ENCODE measurements around the gene ALG12.

ALG12 gene

DNA sequence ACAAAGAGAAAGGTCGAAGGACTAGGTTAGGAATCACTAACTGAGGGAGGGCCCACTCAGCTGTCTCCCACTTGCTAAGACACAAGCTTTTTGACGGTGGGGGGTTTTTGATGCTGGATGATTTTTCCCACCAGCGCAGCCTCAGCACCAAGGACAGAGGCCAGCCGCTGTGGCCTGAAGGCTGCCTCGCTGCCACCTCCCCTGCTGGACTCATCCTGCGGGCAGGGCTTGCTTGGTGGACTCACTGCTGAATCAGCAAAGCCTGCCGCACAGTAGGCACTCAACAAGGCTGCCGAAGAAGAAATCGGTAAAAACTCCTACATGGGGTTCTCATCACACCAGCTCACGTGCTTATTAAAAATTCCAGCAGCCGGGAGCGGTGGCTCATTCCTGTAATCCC lies 2.6 kb downstream of the ALG12 start:
- no peak overlapping the region for H3K27ac ChIP-seq
- no peak for DNase-seq (ENCODE audit: low read depth, low spot score)

DNA sequence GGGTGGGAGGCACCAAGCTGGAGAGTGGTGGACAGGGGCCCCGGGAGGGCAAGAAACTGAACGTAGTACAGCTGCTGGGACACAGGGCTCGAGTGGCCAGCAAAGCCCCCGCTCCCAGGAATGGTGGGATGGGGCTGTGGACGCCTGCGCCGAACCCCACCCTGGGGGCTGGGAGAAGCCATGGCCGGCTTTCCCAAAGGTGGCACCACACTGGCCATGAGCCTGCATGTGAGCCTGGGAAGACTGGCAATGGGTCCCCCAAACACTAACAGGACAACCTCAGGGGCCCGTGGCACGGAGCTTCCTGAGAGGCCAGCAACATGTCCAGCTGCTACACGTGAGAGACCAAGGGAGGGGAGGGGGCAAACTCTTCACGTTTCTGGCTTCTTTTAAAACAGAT lies 4.0 kb downstream of the ALG12 start:
- no peak overlapping the region for H3K27ac ChIP-seq
- no peak for DNase-seq (ENCODE audit: low read depth, low spot score)

- H3K27ac ChIP-seq = no peak overlapping the region
- DNase-seq (ENCODE audit: low read depth, low spot score) = no peak
These were observed 4.8 kb downstream of the ALG12 start for GRCh38 chr22:49913446-49913845.

- no peak for DNase-seq (ENCODE audit: low read depth, low spot score)
- H3K27ac ChIP-seq = no peak overlapping the region
These were observed 5.2 kb downstream of the ALG12 start for GRCh38 chr22:49913026-49913425.

GRCh38 chr22:49911881-49912625 lies 6.2 kb downstream of the ALG12 start:
- no peak overlapping the region for H3K27ac ChIP-seq
- no peak for DNase-seq (ENCODE audit: low read depth, low spot score)

DNA sequence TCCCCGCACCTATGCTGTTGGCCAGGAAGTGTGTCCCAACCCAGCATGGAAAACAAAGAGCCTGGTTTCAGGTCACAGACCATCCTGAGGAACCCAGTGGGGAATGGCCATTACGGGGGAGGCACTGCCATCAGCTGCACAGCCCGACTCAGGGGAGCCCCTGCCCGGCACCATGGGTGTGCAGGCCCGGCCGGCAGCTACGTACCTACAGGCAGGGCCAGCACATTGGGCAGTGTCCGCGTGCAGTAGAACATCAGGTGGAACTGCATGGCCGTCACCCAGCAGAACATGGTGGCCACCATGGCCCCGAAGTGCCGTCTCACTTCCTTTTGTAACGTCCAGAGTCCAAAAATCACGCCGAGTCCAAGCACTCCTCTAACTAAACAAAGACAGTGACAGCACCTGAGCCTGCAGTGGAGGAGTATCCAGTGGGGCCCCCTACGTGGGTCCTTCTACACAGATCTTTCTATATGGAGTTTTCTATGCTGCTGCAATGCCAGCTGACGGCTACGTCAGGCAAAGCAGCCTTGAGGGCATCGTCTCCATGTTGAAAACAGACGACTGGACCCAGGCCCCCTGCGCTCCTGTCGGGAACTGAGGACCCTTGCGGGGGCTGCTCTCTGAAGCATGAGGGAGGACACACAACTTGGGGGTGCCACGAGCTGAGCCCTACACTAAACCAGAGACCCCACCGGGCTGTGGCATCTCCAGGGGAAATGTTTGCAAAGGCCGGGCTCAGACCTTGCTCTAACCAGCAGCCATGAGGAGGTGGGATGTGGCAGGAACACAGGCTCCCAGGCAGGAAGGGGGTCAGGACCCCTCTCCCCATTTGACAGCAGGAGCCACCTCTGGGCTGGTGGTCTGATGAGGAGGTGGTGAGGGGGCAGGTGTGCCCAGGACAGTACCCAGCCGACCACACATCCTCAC lies 7.7 kb downstream of the ALG12 start:
- no peak for DNase-seq (ENCODE audit: low read depth, low spot score)
- H3K27ac ChIP-seq = no peak overlapping the region

DNA sequence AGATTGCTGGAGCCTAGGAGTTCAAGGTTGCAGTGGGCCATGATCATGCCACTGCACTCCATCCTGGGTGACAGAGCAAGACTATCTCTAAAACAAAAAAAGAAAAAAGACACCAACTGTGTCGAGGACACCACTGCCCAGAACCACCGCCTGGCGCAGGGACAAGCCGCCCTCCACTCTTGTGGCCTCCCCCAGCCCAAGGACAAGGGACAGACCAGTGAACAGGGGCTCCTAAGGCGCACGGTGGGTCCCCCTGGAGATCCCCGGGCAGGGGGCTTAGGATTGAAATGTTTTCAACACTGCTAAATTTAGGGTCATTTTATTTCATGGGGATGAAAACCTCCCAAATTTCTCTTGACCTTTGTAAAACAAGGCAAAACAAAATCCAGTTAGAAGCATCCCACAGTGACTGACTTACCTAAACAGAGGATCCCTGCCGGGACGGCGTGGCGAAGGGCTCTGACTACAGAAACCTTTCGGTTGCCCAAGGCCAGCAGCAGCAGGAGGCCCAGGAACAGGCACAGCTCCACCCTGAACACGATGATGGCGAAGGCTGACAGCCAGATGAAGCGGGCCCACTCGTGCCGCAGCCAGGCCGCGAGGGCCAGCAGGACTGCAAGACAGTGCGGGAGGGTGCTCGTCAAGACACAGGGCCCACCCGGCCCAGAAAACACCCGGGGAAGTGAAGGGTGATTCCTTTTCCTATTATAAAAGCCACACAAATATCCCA lies 8.6 kb downstream of the ALG12 start:
- H3K27ac ChIP-seq = no peak overlapping the region
- DNase-seq (ENCODE audit: low read depth, low spot score) = no peak

- no peak overlapping the region for H3K27ac ChIP-seq
- DNase-seq (ENCODE audit: low read depth, low spot score) = no peak
These were observed 10.4 kb downstream of the ALG12 start for GRCh38 chr22:49907807-49908206.

DNA sequence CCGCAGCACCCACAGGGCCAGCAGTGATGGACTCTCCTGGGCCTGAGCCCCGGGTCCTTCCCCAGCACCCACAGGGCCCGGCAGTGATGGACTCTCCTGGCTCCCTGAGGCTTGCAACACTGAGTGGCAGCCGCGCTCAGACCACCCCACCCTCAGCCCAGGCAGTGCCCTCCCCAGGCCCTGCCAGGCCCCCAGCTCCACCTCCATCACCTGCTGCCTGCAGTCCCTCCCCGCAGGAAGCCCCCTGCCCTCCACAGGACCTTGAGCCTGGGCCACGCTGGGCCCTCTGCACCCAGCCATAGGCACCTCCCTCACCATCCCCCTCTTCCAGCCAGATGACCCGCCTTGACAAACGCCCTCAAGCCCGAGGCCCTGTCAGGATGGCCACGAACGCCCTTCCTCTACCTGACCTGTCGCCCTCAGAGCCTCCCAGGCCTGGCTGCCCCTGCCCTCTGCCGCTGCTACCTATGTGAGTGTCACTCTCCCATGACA lies 11.4 kb downstream of the ALG12 start:
- DNase-seq (ENCODE audit: low read depth, low spot score) = no peak
- H3K27ac ChIP-seq = no peak overlapping the region

DNA sequence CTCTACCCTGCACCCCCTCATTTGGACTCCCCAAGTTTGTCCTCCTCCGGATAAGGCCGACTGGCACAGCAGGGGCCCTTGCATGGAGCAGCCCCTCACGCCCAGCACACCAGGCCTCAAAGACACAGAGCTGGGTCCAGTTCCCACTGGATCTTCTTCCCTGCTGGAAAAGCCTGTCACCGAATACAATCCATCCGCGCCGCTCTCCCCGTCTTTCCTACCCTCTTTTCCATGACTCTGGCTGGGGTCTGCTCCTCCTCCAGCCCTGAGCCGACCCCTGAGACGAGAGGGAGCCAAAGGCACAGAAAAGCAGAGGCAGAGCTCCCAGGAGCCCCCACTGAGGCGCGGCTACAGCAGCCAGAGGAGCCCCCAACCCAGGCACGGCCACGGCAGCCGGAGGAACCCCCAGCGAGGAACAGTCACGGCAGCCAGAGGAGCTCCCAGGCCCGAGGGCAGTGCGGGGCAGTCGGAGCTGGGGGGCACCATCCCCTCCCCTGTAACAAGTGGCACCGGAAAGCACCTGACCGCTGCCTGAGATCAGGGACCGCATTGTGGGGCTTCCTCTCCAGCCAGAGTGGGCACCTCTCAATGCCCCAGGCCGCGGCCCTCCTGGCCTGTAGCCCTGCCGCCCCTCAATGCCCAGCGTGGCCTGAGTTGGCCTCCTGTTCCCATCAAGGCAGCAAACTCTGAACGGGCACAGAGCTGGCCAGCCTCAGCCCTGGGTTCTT lies 12.0 kb downstream of the ALG12 start:
- no peak for DNase-seq (ENCODE audit: low read depth, low spot score)
- H3K27ac ChIP-seq = no peak overlapping the region

DNA sequence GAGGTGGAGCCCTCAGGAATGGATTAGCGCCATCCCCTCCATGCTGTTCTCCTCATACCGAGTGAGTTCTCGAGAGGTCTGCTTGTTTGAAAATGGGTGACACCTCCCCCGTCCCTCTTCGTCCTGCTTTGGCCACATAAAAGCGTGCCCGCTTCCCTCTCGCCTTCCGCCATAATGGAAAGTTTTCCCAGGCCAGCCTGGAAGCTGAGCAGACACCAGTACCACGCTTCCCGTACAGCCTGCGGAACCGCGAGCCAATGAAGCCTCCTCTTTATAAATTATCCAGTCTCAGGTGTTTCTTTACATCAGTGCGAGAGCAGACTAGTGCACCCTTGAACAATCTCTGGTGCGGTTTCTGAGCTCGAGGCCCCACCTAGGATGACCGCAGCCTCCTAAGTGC lies 12.8 kb downstream of the ALG12 start:
- no peak overlapping the region for H3K27ac ChIP-seq
- DNase-seq (ENCODE audit: low read depth, low spot score) = no peak

- no peak overlapping the region for H3K27ac ChIP-seq
- DNase-seq (ENCODE audit: low read depth, low spot score) = no peak
These were observed 14.2 kb downstream of the ALG12 start for GRCh38 chr22:49904040-49904369.

DNA sequence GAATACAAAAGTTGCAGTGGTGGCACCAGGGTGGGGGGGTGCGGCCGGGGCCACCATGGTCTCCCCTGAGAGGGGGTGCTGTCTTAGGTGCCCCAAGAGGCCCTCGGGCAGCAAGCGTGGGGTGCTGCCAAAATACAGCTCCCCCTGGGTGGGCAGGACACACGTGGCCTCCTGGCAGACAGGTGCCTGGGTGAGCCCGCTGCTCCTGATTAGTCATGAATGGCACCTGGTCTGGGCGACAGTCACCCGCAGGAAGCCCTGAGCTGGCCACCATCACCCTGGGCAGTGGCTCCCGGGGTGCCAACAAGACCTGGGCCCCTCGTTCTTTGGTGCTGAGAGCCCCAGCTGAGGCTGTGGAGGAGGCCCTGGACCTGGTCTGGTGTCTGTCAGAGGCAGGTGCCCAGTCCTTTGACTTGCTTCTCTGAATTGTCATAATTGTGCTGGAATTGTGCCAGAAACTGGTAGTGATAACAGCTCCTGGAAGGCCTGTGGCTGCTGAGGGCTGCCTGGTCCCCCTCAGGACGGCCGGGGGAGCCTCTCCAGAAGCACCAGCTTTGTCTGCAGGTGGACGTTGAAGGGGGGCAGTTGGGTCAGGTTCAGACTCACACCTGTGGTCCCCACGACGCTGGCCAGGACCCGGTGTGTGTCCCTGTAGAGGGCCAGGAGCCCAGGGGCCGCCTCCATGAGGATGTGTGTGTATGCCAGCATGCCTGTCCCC lies 14.8 kb downstream of the ALG12 start:
- no peak overlapping the region for H3K27ac ChIP-seq
- no peak for DNase-seq (ENCODE audit: low read depth, low spot score)

DNA sequence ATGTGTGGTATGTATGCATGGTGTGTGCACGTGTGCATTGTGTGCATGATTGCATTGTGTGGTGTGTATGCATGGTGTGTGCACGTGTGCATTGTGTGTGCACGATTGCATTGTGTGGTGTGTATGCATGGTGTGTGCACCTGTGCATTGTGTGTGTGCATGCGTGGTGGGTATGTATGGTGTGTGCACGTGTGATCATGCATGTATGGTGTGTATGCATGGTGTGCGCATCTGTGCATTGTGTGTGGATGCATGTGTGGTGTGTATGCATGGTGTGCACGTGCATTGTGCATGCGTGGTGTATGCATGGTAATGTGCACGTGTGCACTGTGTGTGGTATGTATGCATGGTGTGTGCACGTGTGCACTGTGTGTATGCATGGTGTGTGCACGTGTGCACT lies 16.8 kb downstream of the ALG12 start:
- H3K27ac ChIP-seq = no peak overlapping the region
- no peak for DNase-seq (ENCODE audit: low read depth, low spot score)

GRCh38 chr22:49900441-49901230 lies 17.6 kb downstream of the ALG12 start:
- no peak for DNase-seq (ENCODE audit: low read depth, low spot score)
- H3K27ac ChIP-seq = no peak overlapping the region

GRCh38 chr22:49899530-49899929 lies 18.7 kb downstream of the ALG12 start:
- no peak overlapping the region for H3K27ac ChIP-seq
- DNase-seq (ENCODE audit: low read depth, low spot score) = no peak

DNA sequence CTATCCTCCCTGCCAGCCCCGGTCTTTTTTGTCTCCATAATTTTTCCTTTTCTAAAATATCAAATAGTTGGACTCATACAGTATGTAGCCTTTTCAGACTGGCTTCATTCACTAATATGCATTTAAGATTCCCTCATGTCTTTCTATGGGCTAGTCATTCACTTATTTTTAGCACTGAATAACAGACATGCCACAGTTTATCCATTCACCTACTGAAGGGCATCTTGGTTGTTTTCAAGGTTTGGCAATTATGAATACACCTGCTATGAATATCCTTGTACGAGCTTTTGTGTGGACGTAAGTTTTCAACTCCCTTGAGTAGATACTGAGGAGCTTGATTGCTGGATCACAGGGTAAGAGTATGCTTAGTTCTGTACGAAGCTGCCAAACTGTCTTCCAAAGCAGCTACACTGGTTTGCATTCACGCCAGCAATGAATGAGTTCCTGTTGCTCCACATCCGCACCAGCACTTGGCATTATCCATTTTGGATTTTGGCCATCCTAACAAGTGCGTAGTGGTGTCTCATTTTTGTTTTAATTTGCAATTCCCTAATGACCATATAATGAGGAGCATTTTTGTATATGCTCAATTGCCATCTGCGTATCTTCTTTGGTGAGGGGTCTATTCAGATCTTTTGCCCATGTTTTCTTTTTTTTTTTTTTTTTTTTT lies 21.1 kb downstream of the ALG12 start:
- DNase-seq (ENCODE audit: low read depth, low spot score) = no peak
- no peak overlapping the region for H3K27ac ChIP-seq

GRCh38 chr22:49896201-49896600 lies 22.0 kb downstream of the ALG12 start:
- no peak for DNase-seq (ENCODE audit: low read depth, low spot score)

More at GRCh38 chr22:49896201-49896600, 22.0 kb downstream of the ALG12 start:
- H3K27ac ChIP-seq = no peak overlapping the region

All from epithelial cell of prostate (primary cell).